ENCODE results near the gene KRTAP1-1.

- TF ChIP-seq, protein P1, sequence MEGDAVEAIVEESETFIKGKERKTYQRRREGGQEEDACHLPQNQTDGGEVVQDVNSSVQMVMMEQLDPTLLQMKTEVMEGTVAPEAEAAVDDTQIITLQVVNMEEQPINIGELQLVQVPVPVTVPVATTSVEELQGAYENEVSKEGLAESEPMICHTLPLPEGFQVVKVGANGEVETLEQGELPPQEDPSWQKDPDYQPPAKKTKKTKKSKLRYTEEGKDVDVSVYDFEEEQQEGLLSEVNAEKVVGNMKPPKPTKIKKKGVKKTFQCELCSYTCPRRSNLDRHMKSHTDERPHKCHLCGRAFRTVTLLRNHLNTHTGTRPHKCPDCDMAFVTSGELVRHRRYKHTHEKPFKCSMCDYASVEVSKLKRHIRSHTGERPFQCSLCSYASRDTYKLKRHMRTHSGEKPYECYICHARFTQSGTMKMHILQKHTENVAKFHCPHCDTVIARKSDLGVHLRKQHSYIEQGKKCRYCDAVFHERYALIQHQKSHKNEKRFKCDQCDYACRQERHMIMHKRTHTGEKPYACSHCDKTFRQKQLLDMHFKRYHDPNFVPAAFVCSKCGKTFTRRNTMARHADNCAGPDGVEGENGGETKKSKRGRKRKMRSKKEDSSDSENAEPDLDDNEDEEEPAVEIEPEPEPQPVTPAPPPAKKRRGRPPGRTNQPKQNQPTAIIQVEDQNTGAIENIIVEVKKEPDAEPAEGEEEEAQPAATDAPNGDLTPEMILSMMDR (IDR thresholded peaks at IDR 0.05 in 8 of 11, conservative IDR thresholded peaks at IDR 0.05 in 3 of 11) = no peak
- TF ChIP-seq POLR2AphosphoS5 (IDR thresholded peaks at IDR 0.05) (no peak), POLR2A (IDR thresholded peaks at IDR 0.05) (no peak)
Observed at GRCh38 chr17:41076788-41077187, 35.5 kb upstream of the KRTAP1-1 start.
